GM21381 (cell line): ENCODE measurements around the gene SERPINB1.
A peak's percentile ranks its signal among the peaks of the same experiment; 100 is the strongest.
"Not testable (repeated sequence)": the region's sequence is repeated elsewhere in the genome, so short reads cannot be mapped to it uniquely, and the experiment has no call there.

Experiments used
- ATAC-seq: cut with Tn5 transposase; IDR thresholded peaks from one replicate; pipeline ENCODE4 v1.9.1; 2021; ENCODE audit warnings: mild to moderate bottlenecking, moderate library complexity; ENCODE audit not compliant: unreplicated experiment

Gene SERPINB1

GRCh38 chr6:2841264-2842138, at the start of gene SERPINB1:
Gene SERPINB1 (minus strand): TSS chr6:2841863. CDS start chr6:2840586, 1,277 bp downstream.
- peak; percentile 73 for ATAC-seq

DNA sequence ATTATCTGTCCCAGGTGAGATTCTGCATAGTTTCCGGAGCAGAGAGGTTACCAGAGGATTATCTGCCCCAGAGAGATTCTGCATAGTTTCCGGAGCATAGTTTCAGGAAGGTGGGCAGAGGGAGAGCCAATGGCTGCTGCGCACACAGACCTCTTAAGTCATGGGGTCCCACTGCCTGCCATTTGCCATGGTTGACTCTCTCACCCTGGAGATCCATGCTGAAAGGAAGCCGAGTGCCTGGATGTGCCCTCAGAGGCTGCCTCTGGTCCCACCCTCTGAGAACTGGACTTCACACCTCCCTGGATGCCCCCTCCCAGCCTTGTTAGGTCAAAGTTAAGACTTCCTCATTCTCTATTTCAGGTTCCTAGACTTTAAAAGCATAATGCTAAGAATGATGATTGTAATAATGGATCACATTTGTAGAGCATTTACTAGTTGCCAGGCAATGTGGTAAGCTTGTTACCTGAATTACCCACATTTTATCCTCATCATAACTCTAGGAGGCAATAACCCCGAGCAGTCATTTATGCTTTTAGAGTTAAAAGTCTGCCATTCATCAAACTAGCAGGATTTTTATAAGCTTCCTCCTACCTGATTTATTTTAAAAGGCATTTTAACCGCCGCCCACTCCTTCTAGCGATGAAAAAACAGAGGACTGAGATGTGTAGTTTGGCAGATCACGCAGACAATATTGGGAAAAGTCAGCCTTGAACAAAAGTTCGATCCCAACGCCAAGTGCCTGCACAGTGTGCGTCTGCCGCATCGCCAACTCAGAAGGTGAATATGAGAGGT, 49.5 kb upstream of the SERPINB1 start:
- no peak for ATAC-seq

- ATAC-seq = no peak
Measured at GRCh38 chr6:2885967-2886735, 44.5 kb upstream of the SERPINB1 start.

- ATAC-seq = no peak
Measured at GRCh38 chr6:2884804-2885203, 43.1 kb upstream of the SERPINB1 start.

- ATAC-seq = no peak
Measured at GRCh38 chr6:2883673-2884072, 42.0 kb upstream of the SERPINB1 start.

DNA sequence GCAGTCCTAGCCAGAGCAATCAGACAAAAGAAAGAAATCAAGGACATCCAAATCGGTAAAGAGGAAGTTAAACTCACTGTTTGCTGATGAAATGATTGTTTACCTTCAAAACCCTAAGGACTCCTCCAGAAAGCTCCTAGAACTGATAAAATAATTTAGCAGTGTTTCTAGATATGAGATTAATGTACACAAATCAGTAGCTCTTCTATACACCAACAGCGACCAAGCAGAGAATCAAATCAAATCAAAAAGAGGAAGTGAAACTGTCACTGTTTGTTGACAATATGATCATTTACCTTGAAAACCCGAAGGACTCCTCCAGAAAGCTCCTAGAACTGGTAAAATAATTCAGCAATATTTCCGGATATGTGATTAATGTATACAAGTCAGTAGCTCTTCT, 39.8 kb upstream of the SERPINB1 start:
- peak; percentile 64 for ATAC-seq

DNA sequence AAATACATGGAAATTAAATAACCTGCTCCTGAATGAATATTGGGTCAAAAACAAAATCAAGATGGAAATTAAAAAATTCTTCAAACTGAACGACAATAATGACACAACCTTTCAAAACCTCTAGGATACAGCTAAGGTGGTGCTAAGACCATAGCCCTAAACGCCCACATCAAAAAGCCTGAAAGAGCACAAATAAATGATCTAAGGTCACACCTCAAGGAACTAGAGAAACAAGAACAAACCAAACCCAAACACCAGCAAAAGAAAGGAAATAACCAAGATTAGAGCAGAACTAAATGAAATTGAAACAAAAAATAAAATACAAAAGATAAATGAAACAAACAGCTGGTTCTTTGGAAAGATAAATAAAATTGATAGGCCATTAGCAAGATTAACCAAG, 38.5 kb upstream of the SERPINB1 start:
- ATAC-seq = not testable (repeated sequence)

DNA sequence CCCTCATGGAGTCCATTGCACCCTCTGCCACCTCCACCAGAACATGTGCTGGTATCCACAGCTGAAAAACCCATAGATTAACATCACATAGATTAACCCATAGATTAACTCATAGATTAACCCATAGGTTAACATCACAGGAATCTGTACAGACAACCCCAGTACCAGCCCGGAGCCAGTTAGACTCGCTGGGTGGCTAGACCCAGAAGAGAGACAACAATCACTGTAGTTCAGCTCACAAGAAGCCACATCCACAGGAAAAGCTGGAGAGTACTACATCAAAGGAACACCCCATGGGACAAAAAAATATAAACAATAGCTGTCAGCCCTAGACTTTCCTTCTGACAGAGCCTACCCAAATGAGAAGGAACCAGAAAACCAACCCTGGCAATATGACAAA, 36.3 kb upstream of the SERPINB1 start:
- ATAC-seq = no peak

DNA sequence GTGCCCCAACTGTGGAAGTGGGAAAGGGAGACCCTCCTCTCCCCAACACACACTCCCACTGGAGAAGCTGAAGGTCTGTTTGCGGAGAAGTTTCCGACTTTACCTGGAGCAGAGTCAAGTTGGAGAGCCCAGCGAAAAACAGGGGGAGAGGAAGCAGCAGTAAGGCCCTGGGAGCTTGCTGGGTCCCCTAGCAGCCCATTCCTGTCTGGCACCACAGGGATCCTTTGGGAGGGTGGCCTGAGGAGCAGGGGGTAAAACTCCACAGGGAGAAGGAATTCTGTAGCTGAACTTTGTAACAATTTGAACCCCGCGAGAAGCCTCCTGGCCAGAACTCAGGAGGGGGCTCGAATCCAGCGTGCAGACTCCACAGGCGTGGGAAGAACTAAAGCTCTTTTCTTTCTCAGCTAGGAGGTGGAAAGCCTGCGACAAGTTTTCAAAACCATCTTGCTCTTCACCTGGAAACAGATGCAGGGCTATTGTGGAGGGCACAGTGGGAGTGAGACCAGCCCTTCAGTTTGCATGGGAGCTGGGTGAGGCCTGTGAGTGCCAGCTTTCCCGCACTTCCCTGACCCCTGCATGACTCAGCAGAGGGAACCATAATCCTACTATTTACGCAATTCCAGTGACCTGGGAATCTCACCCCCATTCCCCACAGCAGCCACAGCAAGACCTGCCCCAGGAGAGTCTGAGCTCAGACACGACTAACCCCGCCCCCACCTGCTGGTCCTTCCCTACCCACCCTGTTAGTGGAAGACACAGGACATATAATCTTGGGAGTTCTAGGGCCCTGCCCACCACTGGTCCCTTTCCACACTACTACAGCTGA, 35.6 kb upstream of the SERPINB1 start:
- no peak for ATAC-seq

GRCh38 chr6:2876210-2877056, 34.8 kb upstream of the SERPINB1 start:
- ATAC-seq = peak; percentile 50

DNA sequence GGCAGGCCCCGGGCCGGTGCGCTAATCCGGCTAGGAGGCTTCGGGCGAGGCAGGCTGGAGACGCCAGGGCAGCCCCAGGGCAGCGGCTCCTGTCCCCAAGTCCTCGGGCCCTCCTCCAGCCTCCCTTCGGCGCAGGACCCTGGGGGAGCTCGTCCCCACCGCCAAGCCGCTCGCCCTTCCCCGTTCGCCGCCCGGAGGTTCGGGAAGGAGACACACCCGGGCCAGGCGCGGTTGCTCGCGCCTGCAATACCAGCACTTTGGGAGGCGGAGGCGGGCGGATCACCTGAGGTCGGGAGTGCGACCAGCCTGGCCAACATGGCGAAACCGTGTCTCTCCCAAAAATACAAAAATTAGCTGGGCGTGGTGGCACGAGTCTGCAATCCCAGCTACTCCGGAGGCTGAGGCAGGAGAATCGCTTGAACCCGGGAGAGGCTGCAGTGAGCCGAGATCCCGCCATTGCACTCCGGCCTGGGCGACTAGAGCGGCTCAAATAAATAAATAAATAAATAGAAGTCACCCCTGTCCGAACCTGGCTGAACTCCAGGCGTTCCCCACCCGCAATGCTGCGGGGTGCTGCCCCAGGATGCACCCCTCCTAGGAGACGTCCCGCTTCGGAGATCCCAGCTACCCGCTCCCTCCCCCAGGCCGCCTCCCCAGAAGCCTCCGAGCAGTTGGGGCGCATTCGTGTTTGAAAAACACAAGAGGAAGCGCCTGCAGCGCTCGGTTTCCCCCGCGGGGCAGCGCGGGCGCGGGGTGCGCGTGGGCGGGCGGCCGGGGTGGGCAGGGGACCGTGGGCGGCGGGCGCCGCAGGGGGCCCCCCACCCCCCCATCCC, 33.9 kb upstream of the SERPINB1 start:
- peak; percentile 17 for ATAC-seq

DNA sequence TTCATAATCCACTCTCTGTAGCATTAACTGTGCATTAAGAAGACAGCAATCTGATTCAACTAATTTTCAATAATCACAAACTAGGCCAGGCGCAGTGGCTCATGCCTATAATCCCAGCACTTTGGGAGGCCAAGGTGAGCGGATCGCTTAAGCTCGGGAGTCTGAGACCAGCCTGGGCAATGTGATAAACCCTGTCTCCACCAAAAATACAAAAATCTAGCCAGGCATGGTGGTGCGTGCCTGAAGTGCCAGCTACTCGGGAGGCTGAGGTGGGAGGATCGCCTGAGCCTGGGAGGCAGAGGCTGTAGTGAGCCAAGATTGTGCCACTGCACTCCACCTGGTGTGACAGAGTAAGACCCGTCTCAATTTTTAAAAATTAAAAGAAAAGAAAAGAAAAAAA, 32.0 kb upstream of the SERPINB1 start:
- no peak for ATAC-seq

- ATAC-seq = no peak
Measured at GRCh38 chr6:2872423-2873358, 31.0 kb upstream of the SERPINB1 start.

DNA sequence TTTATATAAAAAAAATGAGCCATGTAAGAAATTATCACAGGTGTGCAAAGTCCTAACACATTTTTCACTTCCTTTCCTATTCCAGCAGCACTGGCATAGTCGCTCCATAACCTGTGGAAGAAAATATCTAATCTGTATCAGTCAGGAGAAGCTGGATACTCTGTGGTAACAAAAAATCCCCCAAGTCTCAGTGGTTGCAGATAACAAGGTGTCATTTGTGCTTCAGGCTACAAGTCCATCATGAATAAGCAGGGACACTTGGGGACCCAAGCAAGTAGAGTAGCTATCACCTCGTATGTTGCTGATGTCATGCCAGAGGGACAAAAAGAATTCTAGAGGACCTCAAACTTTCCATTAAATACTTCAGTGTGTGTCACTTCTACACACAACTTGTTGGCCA, 30.3 kb upstream of the SERPINB1 start:
- no peak for ATAC-seq

DNA sequence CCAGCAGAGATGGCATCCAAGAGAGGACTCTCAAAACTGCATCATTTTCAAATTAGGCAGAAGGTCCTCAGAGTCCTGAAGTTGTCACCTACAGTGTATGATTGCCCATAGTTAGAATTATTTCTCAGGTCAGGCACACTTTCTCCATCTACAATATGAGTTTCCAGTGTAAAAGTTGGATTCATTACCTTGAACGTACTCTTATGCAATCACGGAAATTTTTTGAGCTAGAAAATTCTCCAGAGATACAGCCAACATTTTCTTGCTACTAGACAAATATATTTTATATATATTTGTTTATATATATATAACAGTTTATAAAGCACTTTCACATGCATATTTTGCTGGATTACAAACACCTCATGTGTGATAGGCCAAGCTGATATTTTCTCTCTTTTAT, 29.4 kb upstream of the SERPINB1 start:
- ATAC-seq = no peak

DNA sequence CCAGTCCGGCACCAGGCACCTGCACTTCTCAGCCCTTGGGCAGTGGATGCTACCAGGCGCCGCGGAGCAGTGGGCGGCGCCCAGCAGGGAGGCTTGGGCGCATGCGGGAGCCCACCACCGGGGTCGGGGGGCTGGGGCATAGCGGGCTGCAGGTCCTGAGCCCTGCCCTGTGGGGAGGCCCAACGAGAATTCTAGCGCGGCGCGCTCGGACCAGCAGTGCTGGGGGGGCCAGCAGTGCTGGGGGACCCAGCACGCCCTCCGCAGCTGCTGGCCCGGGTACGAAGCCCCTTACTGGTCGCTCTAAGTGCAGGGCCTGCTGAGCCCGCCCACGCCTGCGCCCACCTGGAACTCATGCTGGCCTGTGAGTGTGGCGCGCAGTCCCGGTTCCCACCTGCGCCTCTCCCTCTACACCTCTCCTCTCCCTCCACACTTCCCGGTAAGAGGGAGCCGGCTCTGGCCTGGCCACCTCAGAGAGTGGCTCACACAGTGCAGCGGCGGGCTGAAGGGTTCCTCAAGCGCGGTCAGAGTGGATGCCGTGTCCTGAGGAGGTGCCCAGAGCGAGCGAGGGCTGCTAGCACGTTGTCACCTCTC, 28.5 kb upstream of the SERPINB1 start:
- ATAC-seq = no peak

- ATAC-seq = no peak
Measured at GRCh38 chr6:2868637-2869036, 27.0 kb upstream of the SERPINB1 start.
